GM12878 (cell line): ENCODE measurements around the gene MAST4. TPM values are rescaled to one million over a fixed set of nuclear protein-coding genes. Genes with fewer than 3 reads are reported as not detected.

Source experiments
- ATAC-seq: fragments of 200-7000 bp; cut with Tn5 transposase; 3 replicates; pipeline ENCODE4 v1.9.1; 2020; ENCODE audit warnings: mild to moderate bottlenecking, moderate library complexity
- BruUV-seq: library from RNA; stranded (reverse); fragments of 400-500 nt; replicated peaks from 2 replicates; lab custom pipeline; 2021; lab: Mats Ljungman, UMichigan
- CTCF ChIA-PET: fragments of 300-600 bp; sonication (Branson Sonifier 250); formaldehyde crosslinking; extraction: SDS; loops from one replicate; lab custom pipeline; 2021; ENCODE audit warnings: inconsistent platforms; lab: Yijun Ruan, JAX
- POLR2A ChIA-PET: fragments of 350-600 bp; formaldehyde crosslinking; extraction: SDS; loops from one replicate; lab custom pipeline; 2021; ENCODE audit warnings: inconsistent platforms; lab: Charles Lee
- RAD21 ChIA-PET: fragments of 300-600 bp; sonication (Branson Sonifier 250); formaldehyde crosslinking; loops from one replicate; lab custom pipeline; 2023; ENCODE audit warnings: antibody characterized with exemption; ENCODE audit not compliant: unreplicated experiment; lab: Charles Lee
- SMC1A ChIA-PET: fragments of 300-600 bp; sonication (Branson Sonifier 250); formaldehyde crosslinking; loops from one replicate; lab custom pipeline; 2023; ENCODE audit not compliant: unreplicated experiment, uncharacterized antibody; lab: Charles Lee
- DNase-seq: peaks from one replicate; pipeline ENCODE4 v3.0.0-alpha.2; 2011; ENCODE audit warnings: low read depth, low spot score
- FAIRE-seq: peaks from 3 replicates; lab custom pipeline; 2011; peaks lifted over from hg19 to GRCh38; lab: Jason Lieb, UNC
- H2AFZ ChIP-seq: 2 replicates; pipeline ENCODE4 v1.6.0; 2011; ENCODE audit warnings: low read depth, low read length, control low read depth; ENCODE audit not compliant: control insufficient read depth
- H3K27ac ChIP-seq: 2 replicates; pipeline ENCODE4 v1.5.1; 2011; ENCODE audit warnings: control low read depth; ENCODE audit not compliant: control insufficient read depth, insufficient read depth
- H3K27me3 ChIP-seq, 2 experiments: replicated peaks in 1 of 2; 2 replicates each; pipeline versions ENCODE4 v1.6.0 to v1.6.1; 2011; ENCODE audit warnings: low read length in 1 of 2; ENCODE audit not compliant: control insufficient read depth in 2 of 2, insufficient read depth in 2 of 2
- H3K36me3 ChIP-seq, 2 experiments: 2 replicates each; pipeline ENCODE4 v1.5.1; 2011; ENCODE audit warnings: low read length in 1 of 2; ENCODE audit not compliant: control insufficient read depth in 2 of 2, insufficient read depth in 2 of 2
- H3K4me1 ChIP-seq: 2 replicates; pipeline ENCODE4 v1.6.1; 2011; ENCODE audit warnings: mild to moderate bottlenecking, low read length, moderate library complexity, mixed read lengths; ENCODE audit not compliant: control insufficient read depth, insufficient read depth
- H3K4me2 ChIP-seq: 2 replicates; pipeline ENCODE4 v1.6.0; 2011; ENCODE audit warnings: control low read depth; ENCODE audit not compliant: control insufficient read depth, insufficient read depth
- H3K4me3 ChIP-seq: fragments of 200-600 bp; sonication (generic); 2 replicates; pipeline ENCODE4 v1.5.1; 2016
- H3K79me2 ChIP-seq: 2 replicates; pipeline ENCODE4 v1.6.0; 2011; ENCODE audit warnings: low read length; ENCODE audit not compliant: control insufficient read depth, insufficient read depth
- H3K9ac ChIP-seq: 2 replicates; pipeline ENCODE4 v1.8.0; 2011; ENCODE audit warnings: low read length, control low read depth, mixed read lengths; ENCODE audit not compliant: control insufficient read depth, insufficient read depth
- H3K9me3 ChIP-seq: replicated peaks from 3 replicates; pipeline ENCODE4 v1.5.1; 2011; ENCODE audit warnings: mild to moderate bottlenecking, low read length; ENCODE audit not compliant: control insufficient read depth, insufficient read depth
- H4K20me1 ChIP-seq: 2 replicates; pipeline ENCODE4 v1.6.0; 2011; ENCODE audit not compliant: control insufficient read depth, insufficient read depth
- ATF3 ChIP-seq: IDR thresholded peaks from 2 replicates; pipeline ENCODE4 v1.6.1; 2011; ENCODE audit warnings: low read depth, mild to moderate bottlenecking, low read length, moderate library complexity, borderline replicate concordance; ENCODE audit errors: extremely low read depth
- CEBPZ ChIP-seq: fragments of 150-350 bp; IDR thresholded peaks from 2 replicates; pipeline ENCODE4 v1.6.1; 2016; ENCODE audit warnings: low read depth, low read length
- CREM ChIP-seq: IDR thresholded peaks from 2 replicates; pipeline ENCODE4 v1.6.1; 2014; ENCODE audit warnings: antibody characterized with exemption, low read depth
- GABPA ChIP-seq: IDR thresholded peaks from 2 replicates; pipeline ENCODE4 v1.6.1; 2014; ENCODE audit warnings: antibody characterized with exemption, low read depth, mild to moderate bottlenecking, inconsistent platforms
- HDGF ChIP-seq: fragments of 450-650 bp; IDR thresholded peaks from 2 replicates; pipeline ENCODE4 v1.6.1; 2016; ENCODE audit warnings: antibody characterized with exemption
- MEF2A ChIP-seq: IDR thresholded peaks from 2 replicates; pipeline ENCODE4 v1.6.1; 2011; ENCODE audit warnings: low read depth, mild to moderate bottlenecking, low read length, moderate library complexity; ENCODE audit not compliant: insufficient read depth
- MYC ChIP-seq: IDR thresholded peaks from 2 replicates; pipeline ENCODE4 v1.6.1; 2011; ENCODE audit warnings: mild to moderate bottlenecking, low read length, moderate library complexity, inconsistent platforms; ENCODE audit not compliant: insufficient read depth, insufficient replicate concordance, insufficient read length, severe bottlenecking
- NR2F1 ChIP-seq: fragments of 450-650 bp; conservative IDR thresholded peaks from 2 replicates; pipeline ENCODE4 v1.6.1; 2017; ENCODE audit warnings: mild to moderate bottlenecking
- SREBF2 ChIP-seq: IDR thresholded peaks from 2 replicates; pipeline ENCODE4 v1.6.1; 2012; ENCODE audit warnings: mild to moderate bottlenecking, low read length
- TCF12 ChIP-seq: IDR thresholded peaks from 2 replicates; pipeline ENCODE4 v1.6.1; 2011; ENCODE audit warnings: low read depth, mild to moderate bottlenecking, low read length
- WGBS: methylation state at CpG from one replicate; pipeline ENCODE4 v1.1.6; 2016; ENCODE audit warnings: low lambda C conversion rate; ENCODE audit not compliant: insufficient replicate concordance, insufficient coverage; ENCODE audit errors: missing lambda C conversion rate; 5-methylcytosine and 5-hydroxymethylcytosine counted together
- in situ Hi-C: fragments of 300-500 bp; cut with MboI; formaldehyde crosslinking; loops from 9 replicates; pipeline ENCODE4 v1.14.3; 2018; ENCODE audit warnings: mixed read lengths
- intact Hi-C: fragments of 100-400 bp; cut with micrococcal nuclease; formaldehyde crosslinking; loops from one replicate; pipeline ENCODE4 v1.14.2; 2022; ENCODE audit not compliant: unreplicated experiment
- polyA plus RNA-seq, 11 experiments: library from polyadenylated mRNA; depleted of rRNA in 4 of 11; unstranded in 6 of 11; stranded (reverse) in 5 of 11; fragments of >200 nt; fragmentation: Nextera tagmentation in 4 of 11; fragmentation: Illumina TruSeq in 1 of 11; extraction: Ambion mirVana in 4 of 11; extraction: Trizol in 1 of 11; gene quantifications; 1 replicate in 1 of 11; 2 replicates in 10 of 11; pipeline versions ENCODE4 v1.2.1 to v1.2.3, GENCODE V29; 2011 to 2016; ENCODE audit warnings: inconsistent platforms in 2 of 11, missing spikeins in 2 of 11, low read depth in 1 of 11
- total RNA-seq, 4 experiments: library from RNA; depleted of rRNA in 3 of 4; stranded (reverse); fragments of >200 nt in 3 of 4; fragmentation: Illumina TruSeq in 1 of 4; extraction: Trizol in 1 of 4; gene quantifications; 2 replicates each; pipeline versions ENCODE4 v1.2.1 to v1.2.3, GENCODE V29; 2013 to 2021

The MAST4 gene
- total and polyA plus RNA-seq, 10 of the 15 experiments (the other 5 are each of a cell fraction or from before 2014, with no cell fraction given), result 0.02 to 1.6 (median 0.29) TPM; not detected in 1

- ChIA-PET CTCF (interaction anchor here (1.2 kb wide), 1 partner anchor 33 kb away, joined by 3 read pairs; no protein-coding TSS in a partner anchor), RAD21 (no interaction called here), POLR2A (no interaction called here), SMC1A (interaction anchor here (0.8 to 1.7 kb wide), 2 partner anchors 13 to 20 kb away, joined by 3 to 4 read pairs; no protein-coding TSS in a partner anchor)
- intact Hi-C loops (no loop called here), in situ Hi-C loops (no loop called here)
- Histone ChIP-seq H3K79me2 (no peaks in the 10 kb centered on the region), H3K4me3 (no peak overlapping the region), H3K4me1 (peaks cover 16% of the 10 kb centered on the region), H3K9ac (no peak overlapping the region), H3K27me3 (no peaks in the 10 kb centered on the region), H3K27ac (no peak overlapping the region), H4K20me1 (no peaks in the 10 kb centered on the region), H3K9me3 (no peaks in the 10 kb centered on the region; the same call in 2 of the 3 replicates), H2AFZ (no peak overlapping the region), H3K36me3 (no peaks in the 10 kb centered on the region), H3K4me2 (no peak overlapping the region)
- FAIRE-seq, result no peak
- ATAC-seq, result no peak
- TF ChIP-seq SREBF2 (no peak), CREM (no peak), ATF3 (no peak), TCF12 (no peak), MYC (no peak), CEBPZ (no peak), GABPA (no peak), MEF2A (no peak), NR2F1 (no peak), HDGF (no peak)
- no peak for DNase-seq
- BruUV-seq, result no TSS peak
- 0% methylated on average over 1 of the region's 1 CpG for WGBS
Observed at GRCh38 chr5:67189931-67190330, 593.7 kb downstream of the MAST4 start.
